OCI-LY1 (cell line): ENCODE measurements around the gene RGS19.

Source experiments
- EZH2 ChIP-seq: fragments of 200-600 bp; sonication (generic), shearing (Covaris generic); IDR thresholded peaks from 2 replicates; pipeline ENCODE4 v1.8.0; 2017; ENCODE audit warnings: borderline replicate concordance, mixed run types, mild to moderate bottlenecking, antibody characterized with exemption, low read length, moderate library complexity, mixed read lengths
- TF ChIP-seq, protein P1 (sequence below): fragments of 200-600 bp; sonication (generic), shearing (Covaris generic); IDR thresholded peaks from 2 replicates; pipeline ENCODE4 v1.5.1; 2017; ENCODE audit warnings: mild to moderate bottlenecking, antibody characterized with exemption, low read length, moderate library complexity, mixed read lengths

DNA sequence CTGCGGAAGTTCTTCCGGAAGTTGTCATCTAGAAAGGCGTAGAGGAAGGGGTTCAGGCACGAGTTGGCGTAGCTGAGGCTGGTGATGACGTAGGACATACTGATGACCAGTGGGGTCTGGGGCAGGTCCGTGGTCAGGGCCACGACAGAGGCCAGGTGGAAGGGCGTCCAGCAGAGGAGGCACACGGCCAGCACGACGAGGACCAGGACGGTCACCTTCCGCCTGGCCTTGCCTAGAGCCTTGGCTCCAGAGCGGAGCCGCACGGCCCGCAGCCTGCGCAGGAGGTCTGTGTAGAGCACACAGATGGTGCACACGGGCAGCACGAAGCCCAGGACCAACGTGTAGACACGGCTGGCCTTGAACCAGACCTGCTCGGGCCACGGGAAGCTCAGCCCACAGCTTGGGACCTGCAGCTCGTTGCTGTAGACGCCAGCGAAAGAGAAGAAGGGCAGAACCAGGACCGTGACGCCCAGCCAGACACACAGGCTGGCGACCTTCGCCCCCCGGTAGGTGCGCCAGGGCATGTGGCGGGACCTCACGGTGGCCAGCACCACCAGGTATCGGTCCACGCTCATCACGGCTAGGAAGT, 26.6 kb upstream of the RGS19 start:
- TF ChIP-seq, protein P1, sequence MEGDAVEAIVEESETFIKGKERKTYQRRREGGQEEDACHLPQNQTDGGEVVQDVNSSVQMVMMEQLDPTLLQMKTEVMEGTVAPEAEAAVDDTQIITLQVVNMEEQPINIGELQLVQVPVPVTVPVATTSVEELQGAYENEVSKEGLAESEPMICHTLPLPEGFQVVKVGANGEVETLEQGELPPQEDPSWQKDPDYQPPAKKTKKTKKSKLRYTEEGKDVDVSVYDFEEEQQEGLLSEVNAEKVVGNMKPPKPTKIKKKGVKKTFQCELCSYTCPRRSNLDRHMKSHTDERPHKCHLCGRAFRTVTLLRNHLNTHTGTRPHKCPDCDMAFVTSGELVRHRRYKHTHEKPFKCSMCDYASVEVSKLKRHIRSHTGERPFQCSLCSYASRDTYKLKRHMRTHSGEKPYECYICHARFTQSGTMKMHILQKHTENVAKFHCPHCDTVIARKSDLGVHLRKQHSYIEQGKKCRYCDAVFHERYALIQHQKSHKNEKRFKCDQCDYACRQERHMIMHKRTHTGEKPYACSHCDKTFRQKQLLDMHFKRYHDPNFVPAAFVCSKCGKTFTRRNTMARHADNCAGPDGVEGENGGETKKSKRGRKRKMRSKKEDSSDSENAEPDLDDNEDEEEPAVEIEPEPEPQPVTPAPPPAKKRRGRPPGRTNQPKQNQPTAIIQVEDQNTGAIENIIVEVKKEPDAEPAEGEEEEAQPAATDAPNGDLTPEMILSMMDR: no peak
- TF ChIP-seq EZH2: no peak
